Measurements from ENCODE around the gene ENDOU. TPM values are rescaled to one million over a fixed set of nuclear protein-coding genes. Genes with fewer than 3 reads are reported as not detected.

Gene ENDOU
- total RNA-seq, 1 donor from 2014 or later: not detected

GRCh38 chr12:47739297-47739696 lies 14.0 kb upstream of the ENDOU start:
- no peak for TF ChIP-seq CTCF (IDR thresholded peaks at IDR 0.05; ENCODE audit: insufficient read depth, low read depth, low read length)
- no peak for TF ChIP-seq EZH2 (IDR thresholded peaks at IDR 0.05; ENCODE audit: insufficient read depth, low read length)
- Histone ChIP-seq H4K20me1 (ENCODE audit: insufficient read depth, low read length) (no peaks in the 10 kb centered on the region), H3K9me3 (ENCODE audit: insufficient read depth, low read depth, low read length) (no peaks in the 10 kb centered on the region), H3K4me2 (ENCODE audit: low read length) (no peak overlapping the region), H3K4me1 (ENCODE audit: insufficient read depth, low read length) (peaks cover 16% of the 10 kb centered on the region), H3K79me2 (ENCODE audit: insufficient read depth, low read length) (no peaks in the 10 kb centered on the region), H2AFZ (ENCODE audit: low read depth, low read length) (no peak overlapping the region), H3K36me3 (ENCODE audit: insufficient read depth, low read length) (no peaks in the 10 kb centered on the region), H3K27ac (ENCODE audit: low read depth, low read length) (no peak overlapping the region), H3K4me3 (ENCODE audit: insufficient read depth, low read depth, low read length) (no peak overlapping the region), H3K27me3 (ENCODE audit: insufficient read depth, low read length) (peaks cover 9% of the 10 kb centered on the region), H3K9ac (ENCODE audit: low read length) (no peak overlapping the region)
- no peak overlapping the region for H3K27ac Mint-ChIP-seq (ENCODE audit: unreplicated experiment)
- DNase-seq (ENCODE audit: low read depth) (no peak), FAIRE-seq (no peak)
- H3K4me1 Mint-ChIP-seq (ENCODE audit: low read depth, unreplicated experiment): peaks cover 13% of the 10 kb centered on the region
- H3K9me3 Mint-ChIP-seq (ENCODE audit: unreplicated experiment): no peaks in the 10 kb centered on the region
- H3K36me3 Mint-ChIP-seq (ENCODE audit: low read depth, unreplicated experiment): peaks cover 8% of the 10 kb centered on the region
- H3K4me3 Mint-ChIP-seq (ENCODE audit: unreplicated experiment): no peak overlapping the region
- peaks cover 28% of the 10 kb centered on the region for H3K27me3 Mint-ChIP-seq (ENCODE audit: low read depth, unreplicated experiment)

- H3K9me3 Mint-ChIP-seq (ENCODE audit: unreplicated experiment): peaks cover 1% of the 10 kb centered on the region
These were observed 12.8 kb upstream of the ENDOU start for GRCh38 chr12:47737936-47738594.

More at GRCh38 chr12:47737936-47738594, 12.8 kb upstream of the ENDOU start:
- Mint-ChIP-seq H3K27me3 (ENCODE audit: low read depth, unreplicated experiment) (peaks cover 21% of the 10 kb centered on the region), H3K36me3 (ENCODE audit: low read depth, unreplicated experiment) (peaks cover 8% of the 10 kb centered on the region), H3K27ac (ENCODE audit: unreplicated experiment) (no peak overlapping the region), H3K4me1 (ENCODE audit: low read depth, unreplicated experiment) (peaks cover 13% of the 10 kb centered on the region), H3K4me3 (ENCODE audit: unreplicated experiment) (no peak overlapping the region)
- Histone ChIP-seq H3K36me3 (ENCODE audit: insufficient read depth, low read length) (no peaks in the 10 kb centered on the region), H3K27ac (ENCODE audit: low read depth, low read length) (no peak overlapping the region), H4K20me1 (ENCODE audit: insufficient read depth, low read length) (no peaks in the 10 kb centered on the region), H3K79me2 (ENCODE audit: insufficient read depth, low read length) (no peaks in the 10 kb centered on the region), H3K9ac (ENCODE audit: low read length) (no peak overlapping the region), H3K4me3 (ENCODE audit: insufficient read depth, low read depth, low read length) (no peak overlapping the region), H3K27me3 (ENCODE audit: insufficient read depth, low read length) (peaks cover 2% of the 10 kb centered on the region), H3K4me2 (ENCODE audit: low read length) (no peak overlapping the region), H2AFZ (ENCODE audit: low read depth, low read length) (no peak overlapping the region), H3K4me1 (ENCODE audit: insufficient read depth, low read length) (peaks cover 16% of the 10 kb centered on the region), H3K9me3 (ENCODE audit: insufficient read depth, low read depth, low read length) (no peaks in the 10 kb centered on the region)
- TF ChIP-seq EZH2 (IDR thresholded peaks at IDR 0.05; ENCODE audit: insufficient read depth, low read length): no peak
- TF ChIP-seq CTCF (IDR thresholded peaks at IDR 0.05; ENCODE audit: insufficient read depth, low read depth, low read length): no peak
- FAIRE-seq (no peak), DNase-seq (ENCODE audit: low read depth) (no peak)

All from astrocyte (in vitro differentiated cells and primary cell).